Measurements from ENCODE around the gene SIGLEC6.

SIGLEC6 gene

GRCh38 chr19:51473009-51473707, 58.3 kb downstream of the SIGLEC6 start:
- TF ChIP-seq JUND (IDR thresholded peaks at IDR 0.05; ENCODE audit: low read depth) = no peak
- DNase-seq (ENCODE audit: low read depth in 1 of 2, low spot score in 1 of 2) = peak; percentile 47 to 79
- in situ Hi-C loops (cut with HindIII; ENCODE audit: low pct_unique_long_range_greater_than_20kb, low sequenced_read_pairs) = no loop called here

DNA sequence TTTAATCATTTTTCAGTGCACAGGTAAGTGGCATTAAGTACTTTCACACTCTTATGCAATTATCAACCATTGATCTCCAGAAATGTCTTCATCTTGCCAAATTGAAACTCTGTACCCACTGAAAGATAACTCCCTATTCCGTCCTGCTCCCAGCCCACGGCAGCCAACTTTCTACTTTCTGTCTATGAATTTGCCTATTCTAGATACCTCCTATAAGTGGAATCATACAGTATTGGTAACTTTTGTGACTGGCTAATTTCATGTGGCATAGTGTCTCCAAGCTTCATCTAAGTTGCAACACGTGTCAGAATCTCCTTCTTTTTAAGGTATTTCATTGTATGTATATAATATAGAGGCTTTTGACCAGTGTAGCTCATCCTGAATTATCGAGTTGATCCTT, 58.9 kb downstream of the SIGLEC6 start:
- no peak for DNase-seq (ENCODE audit: low read depth in 1 of 2, low spot score in 1 of 2)
- TF ChIP-seq JUND (IDR thresholded peaks at IDR 0.05; ENCODE audit: low read depth) = no peak
- in situ Hi-C loops (cut with HindIII; ENCODE audit: low pct_unique_long_range_greater_than_20kb, low sequenced_read_pairs) = no loop called here

DNA sequence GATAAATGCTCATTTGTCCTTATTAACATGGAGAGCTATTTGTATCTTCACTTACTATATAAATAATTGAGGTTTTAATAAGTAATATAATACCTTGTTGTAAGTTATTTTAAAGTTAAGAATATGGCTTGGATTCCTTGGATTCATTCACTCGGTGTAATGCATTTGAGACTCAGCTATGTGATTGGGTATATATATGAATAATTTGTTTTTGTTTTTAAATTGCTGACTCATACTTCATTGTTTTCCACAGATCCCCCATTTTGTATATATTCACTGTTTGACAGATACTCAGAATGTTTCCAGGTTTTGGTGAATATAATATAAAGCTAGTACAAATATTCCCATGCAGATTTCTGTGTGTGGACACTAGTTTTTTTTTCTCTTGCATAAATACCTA, 59.9 kb downstream of the SIGLEC6 start:
- no peak for TF ChIP-seq JUND (IDR thresholded peaks at IDR 0.05; ENCODE audit: low read depth)
- DNase-seq (ENCODE audit: low read depth in 1 of 2, low spot score in 1 of 2) = no peak
- in situ Hi-C loops (cut with HindIII; ENCODE audit: low pct_unique_long_range_greater_than_20kb, low sequenced_read_pairs) = no loop called here

GRCh38 chr19:51470966-51471365, 60.5 kb downstream of the SIGLEC6 start:
- in situ Hi-C loops (cut with HindIII; ENCODE audit: low pct_unique_long_range_greater_than_20kb, low sequenced_read_pairs) = no loop called here
- DNase-seq (ENCODE audit: low read depth in 1 of 2, low spot score in 1 of 2) = no peak
- no peak for TF ChIP-seq JUND (IDR thresholded peaks at IDR 0.05; ENCODE audit: low read depth)

DNA sequence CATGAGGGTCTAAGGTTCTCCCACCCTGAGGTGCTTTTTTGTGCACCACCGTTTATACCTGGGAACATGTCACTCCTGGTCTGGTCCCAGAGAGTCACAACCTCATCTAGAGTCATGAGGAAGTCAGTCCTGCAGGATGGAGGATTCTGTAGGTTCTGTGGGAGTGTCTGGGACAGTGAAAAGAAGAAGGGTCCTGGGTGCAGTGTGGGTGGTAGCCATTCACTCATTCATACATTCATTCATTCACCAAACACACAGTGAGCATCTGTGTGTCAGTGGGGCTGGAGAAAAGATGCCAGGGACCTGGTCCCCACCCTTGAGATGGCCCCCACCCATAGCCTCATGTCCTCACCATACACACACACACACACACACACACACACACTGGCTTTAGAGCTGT, 61.8 kb downstream of the SIGLEC6 start:
- in situ Hi-C loops (cut with HindIII; ENCODE audit: low pct_unique_long_range_greater_than_20kb, low sequenced_read_pairs) = no loop called here
- no peak for TF ChIP-seq JUND (IDR thresholded peaks at IDR 0.05; ENCODE audit: low read depth)
- no peak for DNase-seq (ENCODE audit: low read depth in 1 of 2, low spot score in 1 of 2)

- TF ChIP-seq JUND (IDR thresholded peaks at IDR 0.05; ENCODE audit: low read depth) = no peak
- no peak for DNase-seq (ENCODE audit: low read depth in 1 of 2, low spot score in 1 of 2)
- in situ Hi-C loops (cut with HindIII; ENCODE audit: low pct_unique_long_range_greater_than_20kb, low sequenced_read_pairs) = no loop called here
Observed at GRCh38 chr19:51469162-51469561, 62.3 kb downstream of the SIGLEC6 start.

- TF ChIP-seq JUND (IDR thresholded peaks at IDR 0.05; ENCODE audit: low read depth) = no peak
- in situ Hi-C loops (cut with HindIII; ENCODE audit: low pct_unique_long_range_greater_than_20kb, low sequenced_read_pairs) = no loop called here
- DNase-seq (ENCODE audit: low read depth in 1 of 2, low spot score in 1 of 2) = no peak
Observed at GRCh38 chr19:51468545-51468920, 62.9 kb downstream of the SIGLEC6 start.

DNA sequence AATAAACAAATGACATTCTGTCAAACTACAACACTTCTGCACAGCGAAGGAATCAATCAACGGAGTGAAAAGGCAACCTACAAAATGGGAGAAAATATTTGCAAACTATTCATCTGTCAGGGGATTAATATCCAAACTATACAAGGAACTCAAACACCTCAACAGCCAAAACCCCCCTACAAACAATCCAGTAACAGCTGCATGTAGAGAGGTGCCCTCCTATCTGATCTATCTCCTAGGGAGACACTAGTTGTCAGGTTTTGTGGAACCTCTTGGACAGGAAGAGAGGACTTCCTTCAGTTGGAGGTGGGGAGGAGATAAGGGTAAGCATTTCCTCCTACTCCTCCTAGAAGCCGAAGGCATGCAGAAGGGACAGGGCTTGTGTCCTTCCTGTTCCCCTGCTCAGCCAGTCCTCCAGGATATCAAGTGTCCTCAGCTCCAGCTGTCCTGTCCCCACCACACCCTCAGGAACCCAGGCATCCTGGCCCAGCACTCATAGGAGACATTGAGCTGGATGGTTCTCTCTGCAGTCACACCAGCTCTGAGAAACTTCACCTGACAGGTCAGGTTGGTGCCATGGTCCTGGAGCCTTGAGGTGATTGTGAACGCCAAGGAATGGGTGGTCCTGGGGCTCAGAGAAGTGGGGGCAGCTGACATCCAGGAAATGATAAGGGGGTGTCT, 63.5 kb downstream of the SIGLEC6 start:
- in situ Hi-C loops (cut with HindIII; ENCODE audit: low pct_unique_long_range_greater_than_20kb, low sequenced_read_pairs) = no loop called here
- DNase-seq (ENCODE audit: low read depth in 1 of 2, low spot score in 1 of 2) = no peak
- no peak for TF ChIP-seq JUND (IDR thresholded peaks at IDR 0.05; ENCODE audit: low read depth)

Measured in T47D (cell line).